HG03571 (cell line): ENCODE data around the gene KDM1A.

Source experiments
- ATAC-seq: cut with Tn5 transposase; IDR thresholded peaks from one replicate; pipeline ENCODE4 v1.9.1; 2021; ENCODE audit not compliant: unreplicated experiment

KDM1A gene

DNA sequence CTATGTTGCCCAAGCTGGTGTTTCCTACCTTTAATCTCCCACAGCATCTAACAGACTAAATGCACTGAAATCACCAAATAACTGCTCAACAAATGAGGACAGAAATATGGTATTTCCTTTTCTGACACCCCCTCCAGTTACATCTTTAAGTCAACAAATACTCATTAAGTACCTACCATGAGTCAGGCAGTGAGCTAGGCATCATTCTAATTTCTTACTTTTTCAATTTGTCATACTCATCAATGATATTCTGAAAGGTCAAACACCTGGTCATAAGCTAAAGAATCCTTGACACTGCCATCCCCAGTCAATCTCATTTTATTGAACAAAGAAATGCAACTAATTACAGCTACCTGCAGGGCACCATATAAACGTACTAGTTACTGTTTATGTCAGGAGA is 112.8 kb downstream of the KDM1A start:
- ATAC-seq, result no peak
